Liver (tissue), 9 donors: Measurements from ENCODE around the gene UVSSA. TPM values are rescaled to one million over a fixed set of nuclear protein-coding genes. Genes with fewer than 3 reads are reported as not detected.

Experiments used
- DNase-seq: peaks from one replicate; pipeline ENCODE4 v3.0.0-alpha.2; 2017; ENCODE audit warnings: low spot score
- H3K27ac ChIP-seq, 2 donors: one replicate each; pipeline ENCODE4 v1.7.0; 2013; ENCODE audit warnings: inconsistent platforms in 2 of 2, low read length in 2 of 2, control low read depth in 1 of 2, low read depth in 1 of 2, mild to moderate bottlenecking in 1 of 2
- H3K27me3 ChIP-seq, 4 donors: one replicate each; pipeline versions ENCODE4 v1.6.1 to v1.7.0; 2013; ENCODE audit warnings: low read length in 3 of 4, inconsistent platforms in 1 of 4, mild to moderate bottlenecking in 1 of 4, moderate library complexity in 1 of 4; ENCODE audit not compliant: control insufficient read depth in 4 of 4, insufficient read depth in 4 of 4
- H3K36me3 ChIP-seq, 4 donors: one replicate each; pipeline versions ENCODE4 v1.6.1 to v1.7.0; 2013; ENCODE audit warnings: low read length in 3 of 4, mild to moderate bottlenecking in 3 of 4, low read depth in 1 of 4, moderate library complexity in 1 of 4; ENCODE audit not compliant: control insufficient read depth in 4 of 4, insufficient read depth in 3 of 4
- H3K4me1 ChIP-seq, 4 donors: one replicate each; pipeline versions ENCODE4 v1.6.1 to v1.7.0; 2013; ENCODE audit warnings: low read length in 3 of 4, mild to moderate bottlenecking in 3 of 4, moderate library complexity in 1 of 4; ENCODE audit not compliant: control insufficient read depth in 4 of 4, insufficient read depth in 4 of 4
- H3K4me3 ChIP-seq, 3 donors: one replicate each; pipeline versions ENCODE4 v1.6.1 to v1.7.0; 2013; ENCODE audit warnings: low read length in 3 of 3, control low read depth in 1 of 3, low read depth in 1 of 3, mild to moderate bottlenecking in 1 of 3
- H3K9ac ChIP-seq, 2 donors: one replicate each; pipeline ENCODE4 v1.7.0; 2013; ENCODE audit warnings: low read length in 2 of 2, mild to moderate bottlenecking in 2 of 2, moderate library complexity in 2 of 2, control low read depth in 1 of 2, low read depth in 1 of 2
- H3K9me3 ChIP-seq, 4 donors: one replicate each; pipeline versions ENCODE4 v1.6.1 to v1.7.0; 2013; ENCODE audit warnings: low read length in 3 of 4; ENCODE audit not compliant: control insufficient read depth in 4 of 4
- EGR1 ChIP-seq, 2 donors: IDR thresholded peaks; 2 replicates each; pipeline ENCODE4 v1.6.1; 2016 to 2018; ENCODE audit warnings: antibody characterized with exemption in 2 of 2, low read depth in 2 of 2
- FOXA1 ChIP-seq: IDR thresholded peaks from 2 replicates; pipeline ENCODE4 v1.6.1; 2016; ENCODE audit warnings: antibody characterized with exemption
- FOXA2 ChIP-seq: IDR thresholded peaks from 2 replicates; pipeline ENCODE4 v1.6.1; 2016; ENCODE audit warnings: antibody characterized with exemption
- HNF4G ChIP-seq: IDR thresholded peaks from 2 replicates; pipeline ENCODE4 v1.6.1; 2016; ENCODE audit warnings: antibody characterized with exemption
- JUND ChIP-seq, 2 donors: IDR thresholded peaks; 2 replicates each; pipeline ENCODE4 v1.6.1; 2016; ENCODE audit warnings: antibody characterized with exemption in 2 of 2
- RAD21 ChIP-seq, 2 donors: IDR thresholded peaks; 2 replicates each; pipeline ENCODE4 v1.6.1; 2016; ENCODE audit warnings: antibody characterized with exemption in 2 of 2, mild to moderate bottlenecking in 2 of 2
- RXRA ChIP-seq, 2 donors: IDR thresholded peaks; 2 replicates each; pipeline ENCODE4 v1.6.1; 2017 to 2018; ENCODE audit warnings: antibody characterized with exemption in 2 of 2, mild to moderate bottlenecking in 1 of 2
- TAF1 ChIP-seq: conservative IDR thresholded peaks from 2 replicates; pipeline ENCODE4 v1.6.1; 2016; ENCODE audit warnings: antibody characterized with exemption, mild to moderate bottlenecking
- YY1 ChIP-seq: IDR thresholded peaks from 2 replicates; pipeline ENCODE4 v1.6.1; 2016; ENCODE audit warnings: antibody characterized with exemption, mild to moderate bottlenecking
- ZBTB33 ChIP-seq: IDR thresholded peaks from 2 replicates; pipeline ENCODE4 v1.6.1; 2016; ENCODE audit warnings: antibody characterized with exemption
- WGBS: extraction: QIAGEN DNeasy Blood & Tissue Kit; methylation state at CpG from one replicate; pipeline ENCODE4 v1.1.7; 2013; 5-methylcytosine and 5-hydroxymethylcytosine counted together
- polyA plus RNA-seq, 2 donors: library from polyadenylated mRNA; stranded (reverse) in 1 of 2; unstranded in 1 of 2; fragments of 200-250 nt in 1 of 2; fragments of >200 nt in 1 of 2; fragmentation: Nextera tagmentation in 1 of 2; extraction: Ambion mirVana in 1 of 2; gene quantifications; one replicate each; pipeline versions ENCODE4 v1.2.1 to v1.2.3, GENCODE V29; 2013 to 2015
- total RNA-seq, 2 donors: library from RNA; depleted of rRNA; stranded (reverse); fragments of >200 nt; gene quantifications; one replicate each; pipeline ENCODE4 v1.2.3, GENCODE V29; 2014
- donor health status: healthy.
- donor health status: healthy.
- donor health status: healthy.
- donor health status: healthy.
- donor health status: healthy.

Gene UVSSA
- total and polyA plus RNA-seq, 4 donors: 2.2 to 18.3 (median 3.6) TPM

- no peaks in the 10 kb centered on the region for H3K27me3 ChIP-seq
- no peak for DNase-seq
- no peak overlapping the region for H3K9ac ChIP-seq
- TF ChIP-seq FOXA2 (no peak), EGR1 (IDR thresholded peaks at IDR 0.05; ENCODE audit: low read depth in 2 of 2) (no peak), TAF1 (no peak), FOXA1 (no peak), HNF4G (no peak)
- peaks cover 0 to 66% (median 20%) of the 10 kb centered on the region in 4 donors for H3K36me3 ChIP-seq
- H3K27ac ChIP-seq: no peak overlapping the region
- 95% methylated on average over 30 of the region's 30 CpGs for WGBS
- no peak overlapping the region for H3K4me3 ChIP-seq
- no peaks in the 10 kb centered on the region for H3K9me3 ChIP-seq
- H3K4me1 ChIP-seq: no peaks in the 10 kb centered on the region
Measured at GRCh38 chr4:1326751-1327525, 20.1 kb upstream of the UVSSA start.

DNA sequence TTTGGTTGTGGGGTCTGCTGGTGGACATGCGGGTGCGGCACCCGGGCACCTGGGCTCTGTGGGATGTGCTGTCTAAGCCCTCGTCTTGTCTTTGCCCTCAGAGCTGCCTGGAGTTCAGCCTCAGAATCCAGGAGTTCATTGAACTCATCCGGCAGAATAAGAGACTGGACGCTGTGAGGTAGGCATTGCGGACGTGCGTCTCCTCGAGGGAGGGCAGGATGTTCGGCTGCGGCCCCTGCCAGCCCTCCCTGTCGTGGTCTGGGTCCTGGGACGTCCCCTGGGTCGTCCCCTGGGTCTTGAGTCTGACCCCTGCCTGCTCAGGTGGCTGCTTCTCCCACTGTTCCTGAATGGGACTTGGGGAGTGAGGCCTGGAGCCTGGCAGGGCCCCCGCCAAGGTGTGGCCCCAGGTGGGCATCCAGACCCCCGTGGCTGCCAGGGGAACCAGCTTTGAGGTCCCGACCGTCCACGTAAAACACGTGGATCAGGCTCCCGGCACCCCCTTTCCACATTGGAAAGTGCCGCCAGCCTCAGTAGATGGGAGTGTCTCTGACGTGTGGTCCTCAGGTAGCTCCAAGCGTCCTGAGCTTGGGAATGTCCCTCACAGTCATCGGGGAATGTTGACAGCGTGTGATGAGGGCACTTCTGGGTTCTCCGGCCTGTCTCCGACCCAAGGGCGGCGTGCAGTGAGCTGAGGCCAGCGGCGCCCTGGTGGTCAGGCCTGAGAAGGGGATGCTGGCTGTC is 19.3 kb upstream of the UVSSA start:
- WGBS: 97% methylated on average over 33 of the region's 33 CpGs

GRCh38 chr4:1328267-1329155 is 18.5 kb upstream of the UVSSA start:
- H3K4me3 ChIP-seq: no peak overlapping the region
- no peak for DNase-seq
- peaks cover 0 to 62% (median 19%) of the 10 kb centered on the region in 4 donors for H3K36me3 ChIP-seq
- H3K9me3 ChIP-seq: no peaks in the 10 kb centered on the region
- no peak overlapping the region for H3K27ac ChIP-seq
- H3K27me3 ChIP-seq: no peaks in the 10 kb centered on the region
- WGBS: 97% methylated on average over 51 of the region's 51 CpGs
- H3K4me1 ChIP-seq: no peaks in the 10 kb centered on the region
- TF ChIP-seq RXRA (IDR thresholded peaks at IDR 0.05): no peak
- no peak for TF ChIP-seq ZBTB33
- TF ChIP-seq JUND (IDR thresholded peaks at IDR 0.05): no peak
- H3K9ac ChIP-seq: no peak overlapping the region

More for the DNA sequence above, 19.3 kb upstream of the UVSSA start:
- H3K36me3 ChIP-seq: peaks cover 0 to 62% (median 18%) of the 10 kb centered on the region in 4 donors
- no peaks in the 10 kb centered on the region for H3K4me1 ChIP-seq
- no peak for TF ChIP-seq YY1
- no peak for TF ChIP-seq FOXA1
- TF ChIP-seq HNF4G: no peak
- TF ChIP-seq RXRA (IDR thresholded peaks at IDR 0.05): no peak
- TF ChIP-seq RAD21 (IDR thresholded peaks at IDR 0.05): no peak
- H3K27me3 ChIP-seq: no peaks in the 10 kb centered on the region
- no peak overlapping the region for H3K9ac ChIP-seq
- no peak overlapping the region for H3K4me3 ChIP-seq
- DNase-seq: no peak
- no peaks in the 10 kb centered on the region for H3K9me3 ChIP-seq
- H3K27ac ChIP-seq: no peak overlapping the region
